Stimulated activated CD4-positive, alpha-beta T cell treated with anti-CD3 and anti-CD28 coated beads, Interleukin-12 subunit alpha, Interleukin-12 subunit beta, amount 100 ng/mL, for 4 hours (primary cell): ENCODE measurements around the gene NSMCE1.

Experiments used
- DNase-seq: peaks from one replicate; pipeline ENCODE4 v3.0.0-alpha.2; 2020

NSMCE1 gene

GRCh38 chr16:27242398-27242797 lies 26.2 kb downstream of the NSMCE1 start:
- DNase-seq, result no peak

GRCh38 chr16:27241658-27242057 lies 26.9 kb downstream of the NSMCE1 start:
- no peak for DNase-seq

- no peak for DNase-seq
Observed at GRCh38 chr16:27240948-27241531, 27.5 kb downstream of the NSMCE1 start.

GRCh38 chr16:27239906-27240655 lies 28.5 kb downstream of the NSMCE1 start:
- DNase-seq, result no peak

- no peak for DNase-seq
Observed at GRCh38 chr16:27239026-27239425, 29.5 kb downstream of the NSMCE1 start.

- DNase-seq, result no peak
Observed at GRCh38 chr16:27238591-27238990, 30.0 kb downstream of the NSMCE1 start.

GRCh38 chr16:27238016-27238587 lies 30.5 kb downstream of the NSMCE1 start:
- DNase-seq, result peak; percentile 42

GRCh38 chr16:27237219-27238015 lies 31.2 kb downstream of the NSMCE1 start:
- DNase-seq, result peak; percentile 71

GRCh38 chr16:27236635-27237218 lies 31.8 kb downstream of the NSMCE1 start:
- no peak for DNase-seq

GRCh38 chr16:27235938-27236245 lies 32.7 kb downstream of the NSMCE1 start:
- no peak for DNase-seq

- peak; percentile 55 for DNase-seq
Observed at GRCh38 chr16:27235055-27235937, 33.3 kb downstream of the NSMCE1 start.

GRCh38 chr16:27234603-27235002 lies 34.0 kb downstream of the NSMCE1 start:
- DNase-seq, result no peak

GRCh38 chr16:27234171-27234570 lies 34.4 kb downstream of the NSMCE1 start:
- no peak for DNase-seq

- DNase-seq, result no peak
Observed at GRCh38 chr16:27233731-27234130, 34.8 kb downstream of the NSMCE1 start.

GRCh38 chr16:27232901-27233625 lies 35.5 kb downstream of the NSMCE1 start:
- no peak for DNase-seq

- DNase-seq, result peak; percentile 34
Observed at GRCh38 chr16:27232061-27232900, 36.3 kb downstream of the NSMCE1 start.

- DNase-seq, result no peak
Observed at GRCh38 chr16:27231692-27232060, 36.9 kb downstream of the NSMCE1 start.

GRCh38 chr16:27230562-27231001 lies 38.0 kb downstream of the NSMCE1 start:
- DNase-seq, result peak; percentile 43

GRCh38 chr16:27229891-27230470 lies 38.6 kb downstream of the NSMCE1 start:
- DNase-seq, result no peak
